EL (cell line): ENCODE measurements around the gene UBE2Z.

Experiments used
- DNase-seq: peaks from one replicate; pipeline ENCODE4 v3.0.0-alpha.2; 2016

The UBE2Z gene

GRCh38 chr17:48961516-48962233 lies 53.5 kb downstream of the UBE2Z start:
- DNase-seq = peak; percentile 70

GRCh38 chr17:48970224-48970623 lies 62.0 kb downstream of the UBE2Z start:
- no peak for DNase-seq

- no peak for DNase-seq
Observed at GRCh38 chr17:48970865-48971687, 62.9 kb downstream of the UBE2Z start.

- no peak for DNase-seq
Observed at GRCh38 chr17:48972749-48973097, 64.5 kb downstream of the UBE2Z start.

- DNase-seq = no peak
Observed at GRCh38 chr17:48973806-48974205, 65.6 kb downstream of the UBE2Z start.
